ENCODE data around the gene MPV17L2. TPM values are rescaled to one million over a fixed set of nuclear protein-coding genes. Genes with fewer than 3 reads are reported as not detected.
"Not testable (repeated sequence)": the region's sequence is repeated elsewhere in the genome, so short reads cannot be mapped to it uniquely, and the experiment has no call there.

Gene MPV17L2
- total RNA-seq, 1 donor from 2014 or later: 7.2 TPM

- peak in 1 of 2 donors; percentile 54 for DNase-seq (ENCODE audit: low read depth in 2 of 2)
Measured at GRCh38 chr19:18191640-18192062, 1.4 kb upstream of the MPV17L2 start.

GRCh38 chr19:18193388-18194180 lies 566 bp downstream of the MPV17L2 start:
- DNase-seq (ENCODE audit: low read depth in 2 of 2): peak in 1 of 2 donors; percentile 19

- DNase-seq (ENCODE audit: low read depth in 2 of 2): no peak
Measured at GRCh38 chr19:18194181-18194530, 1.1 kb downstream of the MPV17L2 start.

DNA sequence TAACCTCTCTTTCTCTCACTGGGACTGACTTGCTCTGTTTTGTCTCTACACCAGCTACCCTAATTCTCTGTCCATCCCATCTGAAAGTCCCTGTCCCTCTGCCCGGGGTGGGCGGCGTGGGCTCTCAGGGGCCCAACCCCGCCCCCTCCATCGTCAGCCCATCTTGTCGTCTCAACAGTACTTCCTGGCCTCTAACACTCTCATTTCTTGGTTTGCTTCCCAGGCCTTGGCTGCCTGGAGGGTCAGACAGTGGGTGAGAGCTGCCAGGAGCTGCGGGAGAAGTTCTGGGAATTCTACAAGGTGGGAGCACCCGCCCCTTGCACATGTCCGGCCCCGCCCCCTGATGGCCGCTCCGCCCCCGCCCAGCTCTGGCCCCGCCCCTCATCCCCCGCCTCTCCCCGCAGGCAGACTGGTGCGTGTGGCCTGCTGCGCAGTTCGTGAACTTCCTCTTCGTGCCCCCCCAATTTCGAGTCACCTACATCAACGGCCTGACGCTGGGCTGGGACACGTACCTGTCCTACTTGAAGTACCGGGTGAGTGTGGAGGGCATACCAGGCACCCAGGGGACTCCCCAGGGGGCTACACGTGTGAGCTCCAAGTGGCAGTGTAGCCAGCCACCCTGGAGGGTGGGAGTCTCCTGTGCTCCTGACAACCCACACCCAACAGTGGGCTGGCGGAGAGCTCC lies 1.7 kb downstream of the MPV17L2 start:
- peak in 1 of 2 donors; percentile 36 for DNase-seq (ENCODE audit: low read depth in 2 of 2)

GRCh38 chr19:18196511-18196845 lies 3.5 kb downstream of the MPV17L2 start:
- DNase-seq (ENCODE audit: low read depth in 2 of 2): no peak

GRCh38 chr19:18197306-18197705 lies 4.3 kb downstream of the MPV17L2 start:
- DNase-seq (ENCODE audit: low read depth in 2 of 2): no peak

GRCh38 chr19:18197941-18198340 lies 4.9 kb downstream of the MPV17L2 start:
- no peak for DNase-seq (ENCODE audit: low read depth in 2 of 2)

- DNase-seq (ENCODE audit: low read depth in 2 of 2): no peak
Measured at GRCh38 chr19:18198374-18198773, 5.4 kb downstream of the MPV17L2 start.

GRCh38 chr19:18202397-18202777 lies 9.4 kb downstream of the MPV17L2 start:
- no peak for DNase-seq (ENCODE audit: low read depth in 2 of 2)

GRCh38 chr19:18202778-18203407 lies 9.9 kb downstream of the MPV17L2 start:
- no peak for DNase-seq (ENCODE audit: low read depth in 2 of 2)

DNA sequence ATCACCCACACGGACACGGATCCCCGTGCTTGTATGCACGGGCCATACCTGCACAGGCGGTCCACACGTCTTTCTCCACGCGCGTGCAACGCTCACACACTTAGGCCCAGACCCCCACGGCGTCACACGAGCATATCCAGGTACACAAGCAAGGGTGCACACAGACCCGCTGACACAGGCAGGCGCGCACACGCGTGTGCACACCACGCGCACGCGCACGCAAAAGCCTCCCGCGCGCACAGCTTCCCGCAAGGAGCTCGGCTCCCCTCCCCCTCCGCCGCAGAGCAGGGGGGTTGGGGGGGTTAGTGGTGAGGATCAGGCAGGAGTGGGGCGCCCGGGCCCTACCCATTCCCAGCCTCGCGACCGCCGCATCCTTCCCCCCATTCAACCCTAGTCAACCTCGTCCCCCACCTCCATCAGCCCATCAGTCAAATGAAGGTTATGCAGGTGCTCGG lies 10.4 kb downstream of the MPV17L2 start:
- no peak for DNase-seq (ENCODE audit: low read depth in 2 of 2)

DNA sequence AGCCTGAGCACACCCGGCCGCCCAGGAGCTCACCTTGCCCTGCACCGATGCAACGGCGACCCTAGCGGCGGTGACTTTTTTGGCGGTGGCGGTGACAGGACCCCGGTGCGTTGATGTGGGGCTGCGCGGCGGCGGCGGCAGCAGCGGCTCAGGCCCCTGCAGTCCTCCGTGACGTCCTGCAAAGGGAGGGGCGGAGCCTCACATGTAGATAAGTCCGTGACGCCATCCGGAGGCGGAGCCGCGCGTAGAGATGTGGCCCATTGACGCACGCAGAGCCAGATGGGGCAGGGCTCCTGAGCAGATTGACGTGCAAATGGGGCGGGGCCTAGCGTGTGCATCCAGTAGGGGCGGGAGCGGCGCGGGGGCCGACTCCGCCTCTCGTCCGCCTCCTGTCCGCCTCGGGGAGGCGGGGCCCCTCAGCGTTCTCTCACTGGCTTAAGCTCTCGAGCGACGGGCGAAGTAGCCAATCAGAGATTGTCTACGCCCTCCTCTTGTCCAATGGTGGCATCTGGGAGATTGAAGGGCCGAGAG lies 10.9 kb downstream of the MPV17L2 start, which contains the start of gene RAB3A:
Gene RAB3A, minus strand, starts transcription at position 180 of the 531 bp plus-strand sequence. CDS start 1,302 bp downstream, outside the sequence.
- peak; percentile 99 to 100 for DNase-seq (ENCODE audit: low read depth in 2 of 2)

DNA sequence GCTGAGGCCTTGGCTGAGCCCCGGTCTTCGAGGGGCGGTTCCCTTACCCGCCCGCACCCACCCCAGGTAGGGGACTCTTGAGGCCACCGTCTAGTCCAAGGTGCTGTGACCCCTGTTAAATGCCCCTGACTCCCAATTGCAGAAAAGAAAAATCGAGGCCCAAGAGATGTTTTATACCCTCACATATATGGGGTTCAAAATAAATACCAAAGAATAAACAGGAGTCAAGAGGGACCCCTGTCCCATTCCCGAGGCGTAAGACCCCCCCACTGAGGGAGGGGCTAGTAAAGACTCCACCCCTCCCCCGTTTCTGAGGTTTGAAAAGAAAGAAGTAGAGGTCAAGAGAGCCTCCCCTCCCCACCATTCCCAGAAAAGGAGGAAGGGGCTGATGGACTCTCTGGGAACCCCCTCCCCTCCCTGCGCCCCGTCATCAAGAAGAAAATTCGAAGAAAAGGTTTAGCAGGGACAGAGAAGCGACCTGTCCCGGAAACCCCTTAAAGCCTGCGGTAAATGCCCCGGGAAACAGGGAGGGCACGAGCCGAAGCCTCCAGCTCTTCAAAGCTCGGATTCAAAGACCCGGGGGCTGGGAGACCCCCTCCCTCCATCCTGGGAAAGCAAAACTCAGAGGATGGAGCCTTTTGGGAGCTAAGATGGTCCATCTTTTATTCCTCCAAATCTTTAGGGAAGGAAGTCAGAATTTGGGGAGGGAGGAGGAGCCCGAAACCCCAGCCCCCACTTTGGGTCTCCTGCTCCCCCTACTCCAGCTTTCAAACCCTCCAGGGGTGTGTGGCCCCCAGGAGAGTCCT lies 11.6 kb downstream of the MPV17L2 start:
- DNase-seq (ENCODE audit: low read depth in 2 of 2): peak in 1 of 2 donors; percentile 37

DNA sequence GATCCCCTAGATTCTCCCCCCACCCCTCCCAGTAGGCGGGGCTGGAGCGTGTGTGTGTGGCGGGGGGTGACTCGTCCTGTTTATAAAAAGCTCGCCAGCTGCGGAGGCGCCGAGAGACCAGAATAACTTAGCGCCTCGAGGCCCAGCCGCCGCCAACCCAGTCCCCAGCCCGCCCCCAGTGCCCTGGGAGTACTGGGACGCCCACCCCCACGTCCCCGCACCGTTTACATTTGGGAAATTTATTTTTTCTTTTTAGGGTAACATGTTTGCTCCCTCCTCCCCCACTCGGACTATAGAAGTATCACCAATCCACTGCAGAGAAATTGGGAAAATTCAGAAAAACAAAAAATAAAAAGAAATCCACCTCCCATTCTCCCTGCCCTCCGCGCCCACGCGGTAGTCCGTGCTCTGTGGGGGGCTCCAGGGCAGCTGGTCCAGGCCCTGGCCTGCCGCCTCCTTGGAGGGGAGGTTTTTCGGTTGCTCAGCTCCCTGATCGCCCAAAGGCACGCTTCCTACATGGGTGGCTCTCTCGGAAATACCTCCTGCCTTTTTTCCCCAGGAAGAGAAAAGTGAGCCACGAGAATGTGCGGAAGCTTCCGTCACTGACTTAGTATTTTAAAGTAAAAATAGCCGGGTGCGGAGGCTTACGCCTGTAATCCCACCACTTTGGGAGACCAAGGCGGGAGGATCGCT lies 12.3 kb downstream of the MPV17L2 start:
- DNase-seq (ENCODE audit: low read depth in 2 of 2): peak; percentile 39 to 87

- DNase-seq (ENCODE audit: low read depth in 2 of 2): no peak
Measured at GRCh38 chr19:18206018-18206417, 13.0 kb downstream of the MPV17L2 start.

DNA sequence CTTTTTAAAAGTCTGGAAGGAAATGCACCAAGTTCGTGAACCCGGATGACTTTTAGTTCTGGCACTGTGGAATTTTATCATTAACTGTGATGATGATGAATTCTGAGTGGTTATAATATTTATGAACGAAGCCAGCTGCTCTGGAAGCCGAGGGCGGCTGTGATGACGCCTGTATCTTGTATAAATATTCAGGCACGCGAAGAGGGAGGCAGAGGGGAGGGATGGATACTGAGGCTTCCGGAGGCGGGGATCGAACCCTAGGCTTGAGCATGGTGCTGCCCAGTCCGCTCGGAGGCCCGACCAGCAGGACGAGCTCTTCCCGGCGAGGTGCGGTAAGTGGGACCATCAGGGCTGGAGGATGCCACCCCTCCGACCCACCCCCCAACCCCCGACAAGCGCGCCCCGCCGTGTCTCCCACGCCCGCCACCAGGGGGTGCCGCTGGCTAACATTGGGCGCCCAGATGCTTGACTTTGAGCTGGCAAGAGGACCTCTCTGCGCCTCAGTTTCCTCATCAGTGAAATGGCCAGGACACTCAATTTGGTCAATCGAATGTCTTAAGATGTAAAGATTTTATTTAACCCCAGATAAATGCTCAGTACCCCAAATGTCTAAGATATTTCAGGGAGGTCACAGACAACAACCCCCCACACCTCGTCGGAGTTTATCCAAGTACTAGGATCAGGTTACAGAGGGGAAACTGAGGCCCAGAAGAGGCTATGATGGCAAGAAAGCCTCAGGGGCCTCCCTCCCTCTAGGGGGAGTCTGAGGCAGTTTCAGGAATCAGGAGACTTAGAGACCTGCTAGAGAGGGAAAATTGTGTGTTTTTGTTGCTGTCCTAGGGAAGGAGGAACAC lies 15.3 kb downstream of the MPV17L2 start:
- DNase-seq (ENCODE audit: low read depth in 2 of 2): peak in 1 of 2 donors; percentile 25

DNA sequence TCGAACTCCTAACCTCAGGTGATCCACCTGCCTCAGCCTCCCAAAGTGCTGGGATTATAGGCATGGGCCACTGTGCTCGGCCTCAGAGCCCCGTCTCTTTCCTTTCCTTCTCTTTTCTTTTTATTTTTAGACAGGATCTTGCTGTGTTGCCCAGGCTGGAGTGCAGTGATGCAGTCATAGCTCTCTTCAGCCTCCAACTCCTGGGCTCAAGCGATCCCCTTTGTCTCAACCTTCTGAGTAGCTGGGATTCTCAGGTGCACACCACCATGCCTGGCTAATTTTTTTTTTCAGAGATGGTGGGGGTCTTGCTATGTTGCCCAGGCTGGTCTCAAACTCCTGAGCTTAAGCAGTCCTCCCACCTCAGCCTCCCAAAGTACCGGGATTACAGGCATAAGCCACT lies 16.9 kb downstream of the MPV17L2 start:
- DNase-seq (ENCODE audit: low read depth in 2 of 2): not testable (repeated sequence)

- no peak for DNase-seq (ENCODE audit: low read depth in 2 of 2)
Measured at GRCh38 chr19:18211683-18212082, 18.7 kb downstream of the MPV17L2 start.

- DNase-seq (ENCODE audit: low read depth in 2 of 2): no peak
Measured at GRCh38 chr19:18214779-18215433, 21.9 kb downstream of the MPV17L2 start.

All from dermis microvascular lymphatic vessel endothelial cell (primary cell).